ENCODE results near the gene TMEM253.

GRCh38 chr14:21084998-21085853, 15.6 kb upstream of the TMEM253 start:
- peak; percentile 50 to 52 for TF ChIP-seq RAD21 (IDR thresholded peaks at IDR 0.05)
- TF ChIP-seq TAF1 (conservative IDR thresholded peaks at IDR 0.05), result no peak
- TF ChIP-seq CTCF (IDR thresholded peaks at IDR 0.05; ENCODE audit: low read depth, low read length, missing input control), result no peak
- peak in 1 of 2 donors; percentile 76 for TF ChIP-seq JUND (IDR thresholded peaks at IDR 0.05)
- peak; percentile 22 for TF ChIP-seq HNF4G (IDR thresholded peaks at IDR 0.05)
- TF ChIP-seq, protein P1, sequence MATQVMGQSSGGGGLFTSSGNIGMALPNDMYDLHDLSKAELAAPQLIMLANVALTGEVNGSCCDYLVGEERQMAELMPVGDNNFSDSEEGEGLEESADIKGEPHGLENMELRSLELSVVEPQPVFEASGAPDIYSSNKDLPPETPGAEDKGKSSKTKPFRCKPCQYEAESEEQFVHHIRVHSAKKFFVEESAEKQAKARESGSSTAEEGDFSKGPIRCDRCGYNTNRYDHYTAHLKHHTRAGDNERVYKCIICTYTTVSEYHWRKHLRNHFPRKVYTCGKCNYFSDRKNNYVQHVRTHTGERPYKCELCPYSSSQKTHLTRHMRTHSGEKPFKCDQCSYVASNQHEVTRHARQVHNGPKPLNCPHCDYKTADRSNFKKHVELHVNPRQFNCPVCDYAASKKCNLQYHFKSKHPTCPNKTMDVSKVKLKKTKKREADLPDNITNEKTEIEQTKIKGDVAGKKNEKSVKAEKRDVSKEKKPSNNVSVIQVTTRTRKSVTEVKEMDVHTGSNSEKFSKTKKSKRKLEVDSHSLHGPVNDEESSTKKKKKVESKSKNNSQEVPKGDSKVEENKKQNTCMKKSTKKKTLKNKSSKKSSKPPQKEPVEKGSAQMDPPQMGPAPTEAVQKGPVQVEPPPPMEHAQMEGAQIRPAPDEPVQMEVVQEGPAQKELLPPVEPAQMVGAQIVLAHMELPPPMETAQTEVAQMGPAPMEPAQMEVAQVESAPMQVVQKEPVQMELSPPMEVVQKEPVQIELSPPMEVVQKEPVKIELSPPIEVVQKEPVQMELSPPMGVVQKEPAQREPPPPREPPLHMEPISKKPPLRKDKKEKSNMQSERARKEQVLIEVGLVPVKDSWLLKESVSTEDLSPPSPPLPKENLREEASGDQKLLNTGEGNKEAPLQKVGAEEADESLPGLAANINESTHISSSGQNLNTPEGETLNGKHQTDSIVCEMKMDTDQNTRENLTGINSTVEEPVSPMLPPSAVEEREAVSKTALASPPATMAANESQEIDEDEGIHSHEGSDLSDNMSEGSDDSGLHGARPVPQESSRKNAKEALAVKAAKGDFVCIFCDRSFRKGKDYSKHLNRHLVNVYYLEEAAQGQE (IDR thresholded peaks at IDR 0.05), result no peak
- TF ChIP-seq YY1 (IDR thresholded peaks at IDR 0.05), result no peak
- TF ChIP-seq, protein P2, sequence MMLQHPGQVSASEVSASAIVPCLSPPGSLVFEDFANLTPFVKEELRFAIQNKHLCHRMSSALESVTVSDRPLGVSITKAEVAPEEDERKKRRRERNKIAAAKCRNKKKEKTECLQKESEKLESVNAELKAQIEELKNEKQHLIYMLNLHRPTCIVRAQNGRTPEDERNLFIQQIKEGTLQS (IDR thresholded peaks at IDR 0.05), result no peak
- TF ChIP-seq FOXA1 (IDR thresholded peaks at IDR 0.05), result peak; percentile 13
- peak in 1 of 2 donors; percentile 85 for TF ChIP-seq EGR1 (IDR thresholded peaks at IDR 0.05; ENCODE audit: low read depth in 2 of 2)
- TF ChIP-seq GABPA (IDR thresholded peaks at IDR 0.05 in 1 of 2, conservative IDR thresholded peaks at IDR 0.05 in 1 of 2), result peak; percentile 47 to 75
- peak; percentile 68 for TF ChIP-seq SP1 (IDR thresholded peaks at IDR 0.05)
- TF ChIP-seq NR2F2 (IDR thresholded peaks at IDR 0.05), result no peak

Measured in liver (tissue), 3 donors.